ENCODE results near the gene CLN6. TPM values are rescaled to one million over a fixed set of nuclear protein-coding genes. Genes with fewer than 3 reads are reported as not detected.
"Not testable (repeated sequence)": the region's sequence is repeated elsewhere in the genome, so short reads cannot be mapped to it uniquely, and the experiment has no call there.

CLN6 gene
- total RNA-seq, 1 donor from 2014 or later: 18.0 TPM

GRCh38 chr15:68173119-68173518 lies 56.4 kb downstream of the CLN6 start:
- peaks cover 13% of the 10 kb centered on the region for H3K36me3 Mint-ChIP-seq (ENCODE audit: low read depth)
- TF ChIP-seq CTCF (IDR thresholded peaks at IDR 0.05): no peak
- DNase-seq (ENCODE audit: low spot score): no peak
- peaks cover 9% of the 10 kb centered on the region for H3K4me1 Mint-ChIP-seq (ENCODE audit: low read depth)
- H3K27ac Mint-ChIP-seq (ENCODE audit: unreplicated experiment): no peak overlapping the region
- H3K9me3 Mint-ChIP-seq (ENCODE audit: low read depth): no peaks in the 10 kb centered on the region
- no peaks in the 10 kb centered on the region for H3K27me3 Mint-ChIP-seq (ENCODE audit: low read depth)
- H3K4me3 Mint-ChIP-seq (ENCODE audit: unreplicated experiment): no peak overlapping the region

GRCh38 chr15:68172037-68172436 lies 57.5 kb downstream of the CLN6 start:
- not testable (repeated sequence) for H3K36me3 Mint-ChIP-seq (ENCODE audit: low read depth); DNase-seq (ENCODE audit: low spot score); H3K4me1 Mint-ChIP-seq (ENCODE audit: low read depth); H3K4me3 Mint-ChIP-seq (ENCODE audit: unreplicated experiment); H3K27me3 Mint-ChIP-seq (ENCODE audit: low read depth); H3K9me3 Mint-ChIP-seq (ENCODE audit: low read depth); H3K27ac Mint-ChIP-seq (ENCODE audit: unreplicated experiment)

GRCh38 chr15:68166847-68167246 lies 62.7 kb downstream of the CLN6 start:
- peaks cover 8% of the 10 kb centered on the region for H3K36me3 Mint-ChIP-seq (ENCODE audit: low read depth)

GRCh38 chr15:68163191-68163590 lies 66.3 kb downstream of the CLN6 start:
- peaks cover 3% of the 10 kb centered on the region for H3K4me1 Mint-ChIP-seq (ENCODE audit: low read depth)
- no peak overlapping the region for H3K4me3 Mint-ChIP-seq (ENCODE audit: unreplicated experiment)
- H3K27ac Mint-ChIP-seq (ENCODE audit: unreplicated experiment): no peak overlapping the region
- peaks cover 21% of the 10 kb centered on the region for H3K36me3 Mint-ChIP-seq (ENCODE audit: low read depth)
- TF ChIP-seq CTCF (IDR thresholded peaks at IDR 0.05): no peak
- no peak for DNase-seq (ENCODE audit: low spot score)
- no peaks in the 10 kb centered on the region for H3K27me3 Mint-ChIP-seq (ENCODE audit: low read depth)
- H3K9me3 Mint-ChIP-seq (ENCODE audit: low read depth): peaks cover 5% of the 10 kb centered on the region

More at GRCh38 chr15:68166847-68167246, 62.7 kb downstream of the CLN6 start:
- Mint-ChIP-seq H3K4me3 (ENCODE audit: unreplicated experiment) (no peak overlapping the region), H3K9me3 (ENCODE audit: low read depth) (no peaks in the 10 kb centered on the region), H3K4me1 (ENCODE audit: low read depth) (no peaks in the 10 kb centered on the region), H3K27ac (ENCODE audit: unreplicated experiment) (no peak overlapping the region), H3K27me3 (ENCODE audit: low read depth) (no peaks in the 10 kb centered on the region)
- TF ChIP-seq CTCF (IDR thresholded peaks at IDR 0.05): no peak
- no peak for DNase-seq (ENCODE audit: low spot score)

- H3K9me3 Mint-ChIP-seq (ENCODE audit: low read depth): peaks cover 5% of the 10 kb centered on the region
- no peaks in the 10 kb centered on the region for H3K27me3 Mint-ChIP-seq (ENCODE audit: low read depth)
- peak; percentile 7 for TF ChIP-seq CTCF (IDR thresholded peaks at IDR 0.05)
- H3K4me3 Mint-ChIP-seq (ENCODE audit: unreplicated experiment): no peak overlapping the region
- H3K36me3 Mint-ChIP-seq (ENCODE audit: low read depth): peaks cover 22% of the 10 kb centered on the region
- peaks cover 9% of the 10 kb centered on the region for H3K4me1 Mint-ChIP-seq (ENCODE audit: low read depth)
- no peak for DNase-seq (ENCODE audit: low spot score)
- no peak overlapping the region for H3K27ac Mint-ChIP-seq (ENCODE audit: unreplicated experiment)
Observed at GRCh38 chr15:68158046-68158628, 71.4 kb downstream of the CLN6 start.

- DNase-seq (ENCODE audit: low spot score): no peak
- H3K4me1 Mint-ChIP-seq (ENCODE audit: low read depth): peaks cover 15% of the 10 kb centered on the region
- H3K4me3 Mint-ChIP-seq (ENCODE audit: unreplicated experiment): no peak overlapping the region
- peaks cover 5% of the 10 kb centered on the region for H3K9me3 Mint-ChIP-seq (ENCODE audit: low read depth)
- TF ChIP-seq CTCF (IDR thresholded peaks at IDR 0.05): no peak
- H3K27me3 Mint-ChIP-seq (ENCODE audit: low read depth): no peaks in the 10 kb centered on the region
- H3K36me3 Mint-ChIP-seq (ENCODE audit: low read depth): peaks cover 23% of the 10 kb centered on the region
- H3K27ac Mint-ChIP-seq (ENCODE audit: unreplicated experiment): no peak overlapping the region
Observed at GRCh38 chr15:68157074-68157473, 72.5 kb downstream of the CLN6 start.

Data from chondrocyte (in vitro differentiated cells).